ENCODE data around the gene PRDM15. TPM values are rescaled to one million over a fixed set of nuclear protein-coding genes. Genes with fewer than 3 reads are reported as not detected.

The PRDM15 gene
- polyA plus RNA-seq, 3 donors = 0.19 to 19.0 (median 0.74) TPM

DNA sequence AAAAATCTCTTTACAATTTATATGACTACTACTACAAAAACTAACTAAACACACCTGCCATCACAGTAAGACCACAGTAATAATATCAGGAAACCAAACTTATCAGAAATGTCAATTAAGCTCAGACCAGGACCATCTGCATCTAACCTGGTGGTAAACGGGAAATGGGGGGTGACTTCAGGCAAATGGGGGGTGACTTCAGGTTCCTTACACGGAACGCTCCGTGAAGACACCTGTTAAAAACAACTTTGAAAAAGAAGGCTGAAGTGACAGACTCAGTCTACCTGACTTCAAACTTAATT is 15.8 kb downstream of the PRDM15 start:
- no CpG with 5 or more reads among the region's 4 CpGs for WGBS (ENCODE audit: insufficient coverage)
- Histone ChIP-seq H3K4me1 (ENCODE audit: control insufficient read depth in 1 of 2, insufficient read depth in 2 of 2, low read length in 2 of 2) (no peaks in the 10 kb centered on the region), H3K79me2 (ENCODE audit: insufficient read depth, low read length) (no peaks in the 10 kb centered on the region), H3K4me2 (replicated peaks; ENCODE audit: extremely low read depth, low read length, poor library complexity, severe bottlenecking) (no peak overlapping the region), H3K27me3 (ENCODE audit: control insufficient read depth in 2 of 2, insufficient read depth in 2 of 2, low read length in 2 of 2) (no peaks in the 10 kb centered on the region), H3K9ac (ENCODE audit: insufficient read depth, low read length, poor library complexity, severe bottlenecking) (no peak overlapping the region), H2AFZ (ENCODE audit: insufficient read depth, low read depth, low read length, poor library complexity, severe bottlenecking) (no peak overlapping the region), H4K20me1 (ENCODE audit: insufficient read depth, low read length) (peaks cover 17% of the 10 kb centered on the region), H3K9me3 (replicated peaks in 1 of 2; ENCODE audit: control insufficient read depth in 1 of 2, insufficient read depth in 1 of 2, low read length in 2 of 2) (no peaks in the 10 kb centered on the region), H3K36me3 (replicated peaks in 1 of 2; ENCODE audit: control insufficient read depth in 1 of 2, insufficient read depth in 2 of 2, low read length in 2 of 2) (peaks cover 9 to 12% of the 10 kb centered on the region in 2 donors), H3K4me3 (replicated peaks in 1 of 3; ENCODE audit: low read depth in 2 of 3, low read length in 3 of 3) (no peak overlapping the region), H3K27ac (ENCODE audit: low read depth in 1 of 2, low read length in 2 of 2) (no peak overlapping the region)
- H3K27me3 Mint-ChIP-seq (ENCODE audit: low read depth in 3 of 3) = peaks cover 0 to 4% (median 0%) of the 10 kb centered on the region in 3 donors
- no peak for DNase-seq
- peaks cover 10% of the 10 kb centered on the region for H3K4me1 Mint-ChIP-seq
- peak overlapping the region in 1 of 7 donors; percentile 16 for H3K27ac Mint-ChIP-seq
- no peaks in the 10 kb centered on the region for H3K9me3 Mint-ChIP-seq
- intact Hi-C loops (cut with micrococcal nuclease) = no loop called here
- no peak overlapping the region for H3K4me3 Mint-ChIP-seq
- TF ChIP-seq, protein P1, sequence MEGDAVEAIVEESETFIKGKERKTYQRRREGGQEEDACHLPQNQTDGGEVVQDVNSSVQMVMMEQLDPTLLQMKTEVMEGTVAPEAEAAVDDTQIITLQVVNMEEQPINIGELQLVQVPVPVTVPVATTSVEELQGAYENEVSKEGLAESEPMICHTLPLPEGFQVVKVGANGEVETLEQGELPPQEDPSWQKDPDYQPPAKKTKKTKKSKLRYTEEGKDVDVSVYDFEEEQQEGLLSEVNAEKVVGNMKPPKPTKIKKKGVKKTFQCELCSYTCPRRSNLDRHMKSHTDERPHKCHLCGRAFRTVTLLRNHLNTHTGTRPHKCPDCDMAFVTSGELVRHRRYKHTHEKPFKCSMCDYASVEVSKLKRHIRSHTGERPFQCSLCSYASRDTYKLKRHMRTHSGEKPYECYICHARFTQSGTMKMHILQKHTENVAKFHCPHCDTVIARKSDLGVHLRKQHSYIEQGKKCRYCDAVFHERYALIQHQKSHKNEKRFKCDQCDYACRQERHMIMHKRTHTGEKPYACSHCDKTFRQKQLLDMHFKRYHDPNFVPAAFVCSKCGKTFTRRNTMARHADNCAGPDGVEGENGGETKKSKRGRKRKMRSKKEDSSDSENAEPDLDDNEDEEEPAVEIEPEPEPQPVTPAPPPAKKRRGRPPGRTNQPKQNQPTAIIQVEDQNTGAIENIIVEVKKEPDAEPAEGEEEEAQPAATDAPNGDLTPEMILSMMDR (IDR thresholded peaks at IDR 0.05) = no peak
- H3K36me3 Mint-ChIP-seq = peaks cover 14 to 15% of the 10 kb centered on the region in 2 donors

DNA sequence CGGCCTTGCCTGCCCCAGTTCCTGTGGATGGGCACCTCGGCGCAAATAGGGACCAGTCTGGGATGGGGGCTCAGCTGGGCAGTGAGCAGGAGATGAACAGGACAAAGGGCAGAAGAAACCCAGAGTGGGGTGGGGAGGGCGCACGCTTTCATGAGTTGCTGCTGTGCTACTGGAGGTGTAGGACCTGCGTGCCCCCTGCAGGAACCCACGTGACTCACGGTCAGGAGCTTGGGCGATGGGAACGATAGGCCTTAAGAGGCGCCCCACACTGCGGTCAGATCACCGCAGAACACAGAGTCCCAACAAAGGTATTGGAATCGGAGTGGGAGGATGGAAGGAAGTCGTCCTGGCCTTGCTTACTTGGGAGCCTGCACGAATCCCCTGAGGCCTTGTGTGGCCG is 17.2 kb downstream of the PRDM15 start:
- H3K27ac Mint-ChIP-seq = no peak overlapping the region
- H3K27me3 Mint-ChIP-seq (ENCODE audit: low read depth in 3 of 3) = peaks cover 0 to 4% (median 0%) of the 10 kb centered on the region in 3 donors
- H3K4me1 Mint-ChIP-seq = peaks cover 10% of the 10 kb centered on the region
- no peak for DNase-seq
- intact Hi-C loops (cut with micrococcal nuclease) = no loop called here
- peaks cover 16 to 22% of the 10 kb centered on the region in 2 donors for H3K36me3 ChIP-seq (replicated peaks in 1 of 2; ENCODE audit: control insufficient read depth in 1 of 2, insufficient read depth in 2 of 2, low read length in 2 of 2)
- no peak overlapping the region for H3K4me3 Mint-ChIP-seq
- H2AFZ ChIP-seq (ENCODE audit: insufficient read depth, low read depth, low read length, poor library complexity, severe bottlenecking) = no peak overlapping the region
- H3K36me3 Mint-ChIP-seq = peaks cover 23% of the 10 kb centered on the region in 2 donors
- WGBS (ENCODE audit: insufficient coverage) = 96% methylated on average over 14 of the region's 17 CpGs
- no peaks in the 10 kb centered on the region for H3K9me3 ChIP-seq (replicated peaks in 1 of 2; ENCODE audit: control insufficient read depth in 1 of 2, insufficient read depth in 1 of 2, low read length in 2 of 2)
- no peaks in the 10 kb centered on the region for H3K4me1 ChIP-seq (ENCODE audit: control insufficient read depth in 1 of 2, insufficient read depth in 2 of 2, low read length in 2 of 2)
- H3K79me2 ChIP-seq (ENCODE audit: insufficient read depth, low read length) = no peaks in the 10 kb centered on the region
- H3K4me3 ChIP-seq (replicated peaks in 1 of 3; ENCODE audit: low read depth in 2 of 3, low read length in 3 of 3) = no peak overlapping the region
- H4K20me1 ChIP-seq (ENCODE audit: insufficient read depth, low read length) = peaks cover 17% of the 10 kb centered on the region
- TF ChIP-seq, protein P1 (IDR thresholded peaks at IDR 0.05) = no peak
- no peaks in the 10 kb centered on the region for H3K27me3 ChIP-seq (ENCODE audit: control insufficient read depth in 2 of 2, insufficient read depth in 2 of 2, low read length in 2 of 2)
- no peak overlapping the region for H3K27ac ChIP-seq (ENCODE audit: low read depth in 1 of 2, low read length in 2 of 2)
- no peak overlapping the region for H3K4me2 ChIP-seq (replicated peaks; ENCODE audit: extremely low read depth, low read length, poor library complexity, severe bottlenecking)
- H3K9ac ChIP-seq (ENCODE audit: insufficient read depth, low read length, poor library complexity, severe bottlenecking) = no peak overlapping the region
- H3K9me3 Mint-ChIP-seq = no peaks in the 10 kb centered on the region
